Keratinocyte (primary cell): ENCODE measurements around the gene CHCHD6.

ENCODE experiments used
- EZH2 ChIP-seq: IDR thresholded peaks from one replicate; pipeline ENCODE4 v1.6.1; 2012; ENCODE audit warnings: inconsistent platforms, mild to moderate bottlenecking, low read length, moderate library complexity
- TF ChIP-seq, protein P1 (sequence below), 3 experiments: IDR thresholded peaks in 1 of 3; conservative IDR thresholded peaks in 1 of 3; optimal IDR thresholded peaks in 1 of 3; 2 replicates in 2 of 3; 3 replicates in 1 of 3; pipeline versions ENCODE3 to v1.5.1; 2011; ENCODE audit warnings: low read length in 3 of 3, mild to moderate bottlenecking in 3 of 3, moderate library complexity in 2 of 3, control low read depth in 1 of 3, inconsistent platforms in 1 of 3; ENCODE audit not compliant: insufficient read depth in 2 of 3; ENCODE audit errors: extremely low read depth in 1 of 3

DNA sequence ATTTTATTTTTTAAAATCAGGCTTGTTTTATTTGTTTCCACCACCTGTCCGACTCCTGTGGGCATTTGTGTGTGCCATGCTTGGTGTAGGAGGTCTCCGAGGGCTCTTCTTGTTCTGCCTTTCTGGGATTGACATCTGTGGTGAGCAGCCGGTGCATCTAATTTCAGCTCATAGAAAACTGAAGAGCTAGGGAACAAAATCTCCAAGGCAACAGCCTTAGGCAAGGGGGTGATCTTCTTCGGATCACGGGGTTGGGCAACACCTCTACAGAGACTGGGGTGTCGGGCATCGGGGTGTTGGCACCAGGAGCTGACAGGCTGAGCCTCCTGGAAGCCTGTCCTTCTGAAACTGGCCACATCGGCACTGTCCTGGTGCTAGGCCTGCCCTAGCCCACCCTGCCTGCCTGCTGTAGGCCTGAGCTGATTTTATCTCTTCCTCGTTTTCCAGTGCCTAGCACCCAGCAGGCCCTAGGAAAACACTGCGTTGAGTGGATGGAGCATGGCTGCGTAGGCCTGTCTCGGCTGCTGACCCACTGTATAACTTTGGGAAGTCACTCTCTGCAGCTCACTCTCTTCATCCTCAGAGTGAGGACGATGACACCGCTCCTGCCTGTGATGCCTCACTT, 10.3 kb downstream of the CHCHD6 start:
- TF ChIP-seq, protein P1, sequence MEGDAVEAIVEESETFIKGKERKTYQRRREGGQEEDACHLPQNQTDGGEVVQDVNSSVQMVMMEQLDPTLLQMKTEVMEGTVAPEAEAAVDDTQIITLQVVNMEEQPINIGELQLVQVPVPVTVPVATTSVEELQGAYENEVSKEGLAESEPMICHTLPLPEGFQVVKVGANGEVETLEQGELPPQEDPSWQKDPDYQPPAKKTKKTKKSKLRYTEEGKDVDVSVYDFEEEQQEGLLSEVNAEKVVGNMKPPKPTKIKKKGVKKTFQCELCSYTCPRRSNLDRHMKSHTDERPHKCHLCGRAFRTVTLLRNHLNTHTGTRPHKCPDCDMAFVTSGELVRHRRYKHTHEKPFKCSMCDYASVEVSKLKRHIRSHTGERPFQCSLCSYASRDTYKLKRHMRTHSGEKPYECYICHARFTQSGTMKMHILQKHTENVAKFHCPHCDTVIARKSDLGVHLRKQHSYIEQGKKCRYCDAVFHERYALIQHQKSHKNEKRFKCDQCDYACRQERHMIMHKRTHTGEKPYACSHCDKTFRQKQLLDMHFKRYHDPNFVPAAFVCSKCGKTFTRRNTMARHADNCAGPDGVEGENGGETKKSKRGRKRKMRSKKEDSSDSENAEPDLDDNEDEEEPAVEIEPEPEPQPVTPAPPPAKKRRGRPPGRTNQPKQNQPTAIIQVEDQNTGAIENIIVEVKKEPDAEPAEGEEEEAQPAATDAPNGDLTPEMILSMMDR (optimal IDR thresholded peaks at IDR 0.05 in 1 of 3, IDR thresholded peaks at IDR 0.05 in 1 of 3, conservative IDR thresholded peaks at IDR 0.05 in 1 of 3; ENCODE audit: extremely low read depth in 1 of 3, insufficient read depth in 2 of 3, low read length in 3 of 3), result no peak
- no peak for TF ChIP-seq EZH2
